SU-DHL-6 (cell line): ENCODE data around the gene LYPD1.

Experiments used
- H2AFZ ChIP-seq: fragments of 200-600 bp; sonication (generic); 2 replicates; pipeline ENCODE4 v1.6.1; 2014; ENCODE audit warnings: low read depth, mild to moderate bottlenecking, moderate library complexity, mixed read lengths, antibody characterized with exemption, low read length; ENCODE audit not compliant: severe bottlenecking
- H3F3A ChIP-seq: fragments of 200-600 bp; shearing (Covaris generic); 2 replicates; pipeline ENCODE4 v1.6.0; 2016; ENCODE audit warnings: antibody characterized with exemption, mild to moderate bottlenecking; ENCODE audit not compliant: insufficient read depth
- H3K27ac ChIP-seq: fragments of 200-600 bp; sonication (generic); 2 replicates; pipeline ENCODE4 v1.5.1; 2016; ENCODE audit warnings: low read depth, mild to moderate bottlenecking, low read length, moderate library complexity, mixed read lengths
- H3K27me3 ChIP-seq: fragments of 200-600 bp; sonication (generic), shearing (Covaris generic); 2 replicates; pipeline ENCODE4 v1.6.0; 2014; ENCODE audit warnings: mild to moderate bottlenecking, low read length
- H3K36me3 ChIP-seq: fragments of 200-600 bp; sonication (generic); 2 replicates; pipeline ENCODE4 v1.6.1; 2014; ENCODE audit warnings: mild to moderate bottlenecking, low read length, mixed read lengths
- H3K4me2 ChIP-seq: fragments of 300-600, 200-600 bp; shearing (Covaris generic), sonication (generic); 2 replicates; pipeline ENCODE4 v1.6.0; 2014; ENCODE audit warnings: low read length, low read depth, mild to moderate bottlenecking; ENCODE audit not compliant: poor library complexity, severe bottlenecking
- H3K4me3 ChIP-seq: fragments of 200-600 bp; sonication (generic); 2 replicates; pipeline ENCODE4 v1.5.1; 2014; ENCODE audit warnings: antibody characterized with exemption, low read length, mild to moderate bottlenecking, mixed read lengths; ENCODE audit not compliant: insufficient read depth, poor library complexity, severe bottlenecking
- H3K79me2 ChIP-seq: fragments of 200-600 bp; sonication (generic); 2 replicates; pipeline ENCODE4 v1.6.1; 2014; ENCODE audit warnings: mild to moderate bottlenecking, low read length, moderate library complexity; ENCODE audit not compliant: insufficient read depth
- H3K9ac ChIP-seq: fragments of 200-600 bp; sonication (generic); 2 replicates; pipeline ENCODE4 v1.7.0; 2014; ENCODE audit warnings: mild to moderate bottlenecking, low read length
- H3K9me2 ChIP-seq: fragments of 200-600 bp; sonication (generic); replicated peaks from 2 replicates; pipeline ENCODE4 v1.6.1; 2014; ENCODE audit warnings: low read length; ENCODE audit not compliant: insufficient read depth
- H3K9me3 ChIP-seq: fragments of 200-600 bp; sonication (generic); 2 replicates; pipeline ENCODE4 v1.6.1; 2014; ENCODE audit warnings: low read length, mixed read lengths; ENCODE audit not compliant: insufficient read depth
- H4K20me1 ChIP-seq: fragments of 200-600 bp; sonication (generic); 2 replicates; pipeline ENCODE4 v1.6.1; 2014; ENCODE audit warnings: low read depth, mild to moderate bottlenecking, antibody characterized with exemption, low read length, moderate library complexity, mixed read lengths
- CTCF ChIP-seq: fragments of 200-600 bp; sonication (generic); IDR thresholded peaks from one replicate; pipeline ENCODE4 v1.5.1; 2017; ENCODE audit warnings: antibody characterized with exemption, mild to moderate bottlenecking, low read length, moderate library complexity; ENCODE audit not compliant: insufficient read depth, poor library complexity, severe bottlenecking
- EZH2phosphoT487 ChIP-seq: fragments of 200-600 bp; sonication (generic), shearing (Covaris generic); conservative IDR thresholded peaks from 2 replicates; pipeline ENCODE4 v1.6.1; 2018; ENCODE audit warnings: mild to moderate bottlenecking, antibody characterized with exemption, low read length, moderate library complexity, mixed read lengths

Gene LYPD1

GRCh38 chr2:132636346-132636745 lies 33.7 kb downstream of the LYPD1 start:
- no peaks in the 10 kb centered on the region for H3K9me3 ChIP-seq
- H3K9ac ChIP-seq, result no peak overlapping the region
- H4K20me1 ChIP-seq, result no peaks in the 10 kb centered on the region
- no peaks in the 10 kb centered on the region for H3K79me2 ChIP-seq
- H3K9me2 ChIP-seq, result no peaks in the 10 kb centered on the region
- no peaks in the 10 kb centered on the region; the same call in 1 of the 2 replicates for H3K27me3 ChIP-seq
- no peaks in the 10 kb centered on the region for H3F3A ChIP-seq
- H3K4me2 ChIP-seq, result no peak overlapping the region
- no peak overlapping the region for H3K27ac ChIP-seq
- TF ChIP-seq EZH2phosphoT487 (no peak), CTCF (no peak)
- H3K4me3 ChIP-seq, result no peak overlapping the region
- no peaks in the 10 kb centered on the region for H3K36me3 ChIP-seq
- H2AFZ ChIP-seq, result no peak overlapping the region

- Histone ChIP-seq H3K27me3 (no peaks in the 10 kb centered on the region), H3F3A (no peaks in the 10 kb centered on the region), H3K9ac (no peak overlapping the region), H3K36me3 (no peaks in the 10 kb centered on the region), H3K4me3 (no peak overlapping the region), H3K79me2 (no peaks in the 10 kb centered on the region), H3K9me2 (no peaks in the 10 kb centered on the region), H4K20me1 (no peaks in the 10 kb centered on the region), H2AFZ (no peak overlapping the region), H3K9me3 (no peaks in the 10 kb centered on the region), H3K4me2 (no peak overlapping the region), H3K27ac (no peak overlapping the region)
- no peak for TF ChIP-seq CTCF
- no peak for TF ChIP-seq EZH2phosphoT487
Measured at GRCh38 chr2:132633635-132634034, 36.4 kb downstream of the LYPD1 start.

- Histone ChIP-seq H3K9me3 (no peaks in the 10 kb centered on the region), H3K79me2 (no peaks in the 10 kb centered on the region), H2AFZ (no peak overlapping the region), H3K4me2 (no peak overlapping the region), H3K9me2 (no peaks in the 10 kb centered on the region), H3K27me3 (no peaks in the 10 kb centered on the region), H3F3A (no peaks in the 10 kb centered on the region), H3K36me3 (no peaks in the 10 kb centered on the region), H3K4me3 (no peak overlapping the region), H3K27ac (no peak overlapping the region), H3K9ac (no peak overlapping the region), H4K20me1 (no peaks in the 10 kb centered on the region)
- no peak for TF ChIP-seq EZH2phosphoT487
- no peak for TF ChIP-seq CTCF
Measured at GRCh38 chr2:132632000-132632649, 37.9 kb downstream of the LYPD1 start.
